HCT116 (cell line): ENCODE measurements around the gene PFN3.

Source experiments
- CEBPB ChIP-seq: IDR thresholded peaks from 2 replicates; pipeline ENCODE4 v1.6.1; 2012; ENCODE audit warnings: low read depth
- CTCF ChIP-seq, 3 experiments: fragments of 200-600 bp in 1 of 3; sonication (generic) in 1 of 3; IDR thresholded peaks in 2 of 3; conservative IDR thresholded peaks in 1 of 3; 2 replicates each; pipeline ENCODE4 v1.5.1; 2012 to 2017; ENCODE audit warnings: low read depth in 2 of 3, low read length in 2 of 3, antibody characterized with exemption in 1 of 3, borderline replicate concordance in 1 of 3, control low read depth in 1 of 3, mild to moderate bottlenecking in 1 of 3, mixed read lengths in 1 of 3, mixed run types in 1 of 3, moderate library complexity in 1 of 3; ENCODE audit not compliant: insufficient read depth in 1 of 3
- EZH2 ChIP-seq: fragments of 200-600 bp; sonication (generic); IDR thresholded peaks from 2 replicates; pipeline ENCODE4 v1.6.1; 2017; ENCODE audit warnings: antibody characterized with exemption, mixed run types
- EZH2phosphoT487 ChIP-seq: fragments of 200-600 bp; IDR thresholded peaks from 2 replicates; pipeline ENCODE4 v1.6.1; 2018; ENCODE audit warnings: antibody characterized with exemption, borderline replicate concordance
- POLR2A ChIP-seq: IDR thresholded peaks from 2 replicates; pipeline ENCODE4 v1.7.0; 2011; ENCODE audit warnings: borderline replicate concordance; ENCODE audit not compliant: insufficient read depth, insufficient read length; ENCODE audit errors: extremely low read depth
- POLR2AphosphoS5 ChIP-seq: IDR thresholded peaks from 2 replicates; pipeline ENCODE4 v1.6.1; 2011; ENCODE audit warnings: mild to moderate bottlenecking, low read depth, low read length, moderate library complexity
- RAD21 ChIP-seq: IDR thresholded peaks from 2 replicates; pipeline ENCODE4 v1.6.1; 2012; ENCODE audit warnings: low read depth, mild to moderate bottlenecking
- SIN3A ChIP-seq: IDR thresholded peaks from 2 replicates; pipeline ENCODE4 v1.6.1; 2012; ENCODE audit warnings: low read depth
- SP1 ChIP-seq: IDR thresholded peaks from 2 replicates; pipeline ENCODE4 v1.6.1; 2012; ENCODE audit warnings: low read depth
- SRF ChIP-seq: IDR thresholded peaks from 2 replicates; pipeline ENCODE4 v1.6.1; 2012; ENCODE audit warnings: low read depth
- TCF7L2 ChIP-seq: IDR thresholded peaks from 2 replicates; pipeline ENCODE4 v1.7.0; 2011; ENCODE audit warnings: borderline replicate concordance, inconsistent platforms; ENCODE audit not compliant: insufficient read depth, insufficient read length; ENCODE audit errors: extremely low read depth
- YY1 ChIP-seq: IDR thresholded peaks from 2 replicates; pipeline ENCODE4 v1.6.1; 2011; ENCODE audit warnings: low read length, low read depth, moderate library complexity, mild to moderate bottlenecking; ENCODE audit not compliant: insufficient replicate concordance; ENCODE audit errors: extremely low read depth

- TF ChIP-seq CTCF (IDR thresholded peaks at IDR 0.05 in 2 of 3, conservative IDR thresholded peaks at IDR 0.05 in 1 of 3; ENCODE audit: borderline replicate concordance in 1 of 3, insufficient read depth in 1 of 3, low read depth in 2 of 3, low read length in 2 of 3), result no peak
- no peak for TF ChIP-seq POLR2A
- no peak for TF ChIP-seq CEBPB
- TF ChIP-seq RAD21, result no peak
- TF ChIP-seq EZH2phosphoT487, result no peak
- no peak for TF ChIP-seq EZH2
- no peak for TF ChIP-seq SP1
- TF ChIP-seq SIN3A, result no peak
- no peak for TF ChIP-seq SRF
- TF ChIP-seq TCF7L2, result no peak
- no peak for TF ChIP-seq POLR2AphosphoS5
- no peak for TF ChIP-seq YY1
Observed at GRCh38 chr5:177393990-177394389, 6.5 kb downstream of the PFN3 start.
